Measurements from ENCODE around the gene PARD3.

Gene PARD3

GRCh38 chr10:34626158-34626880, 188.8 kb downstream of the PARD3 start:
- H3K27ac ChIP-seq, result peak overlapping the region; percentile 11; the same call in 1 of the 2 replicates
- TF ChIP-seq, protein P1, sequence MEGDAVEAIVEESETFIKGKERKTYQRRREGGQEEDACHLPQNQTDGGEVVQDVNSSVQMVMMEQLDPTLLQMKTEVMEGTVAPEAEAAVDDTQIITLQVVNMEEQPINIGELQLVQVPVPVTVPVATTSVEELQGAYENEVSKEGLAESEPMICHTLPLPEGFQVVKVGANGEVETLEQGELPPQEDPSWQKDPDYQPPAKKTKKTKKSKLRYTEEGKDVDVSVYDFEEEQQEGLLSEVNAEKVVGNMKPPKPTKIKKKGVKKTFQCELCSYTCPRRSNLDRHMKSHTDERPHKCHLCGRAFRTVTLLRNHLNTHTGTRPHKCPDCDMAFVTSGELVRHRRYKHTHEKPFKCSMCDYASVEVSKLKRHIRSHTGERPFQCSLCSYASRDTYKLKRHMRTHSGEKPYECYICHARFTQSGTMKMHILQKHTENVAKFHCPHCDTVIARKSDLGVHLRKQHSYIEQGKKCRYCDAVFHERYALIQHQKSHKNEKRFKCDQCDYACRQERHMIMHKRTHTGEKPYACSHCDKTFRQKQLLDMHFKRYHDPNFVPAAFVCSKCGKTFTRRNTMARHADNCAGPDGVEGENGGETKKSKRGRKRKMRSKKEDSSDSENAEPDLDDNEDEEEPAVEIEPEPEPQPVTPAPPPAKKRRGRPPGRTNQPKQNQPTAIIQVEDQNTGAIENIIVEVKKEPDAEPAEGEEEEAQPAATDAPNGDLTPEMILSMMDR (conservative IDR thresholded peaks at IDR 0.05), result no peak

- H3K27ac ChIP-seq, result no peak overlapping the region
Measured at GRCh38 chr10:34624323-34625153, 190.6 kb downstream of the PARD3 start.

GRCh38 chr10:34622945-34623344, 192.2 kb downstream of the PARD3 start:
- TF ChIP-seq, protein P1 (conservative IDR thresholded peaks at IDR 0.05), result no peak
- H3K27ac ChIP-seq, result no peak overlapping the region

More at GRCh38 chr10:34624323-34625153, 190.6 kb downstream of the PARD3 start:
- TF ChIP-seq, protein P1 (conservative IDR thresholded peaks at IDR 0.05), result no peak

DNA sequence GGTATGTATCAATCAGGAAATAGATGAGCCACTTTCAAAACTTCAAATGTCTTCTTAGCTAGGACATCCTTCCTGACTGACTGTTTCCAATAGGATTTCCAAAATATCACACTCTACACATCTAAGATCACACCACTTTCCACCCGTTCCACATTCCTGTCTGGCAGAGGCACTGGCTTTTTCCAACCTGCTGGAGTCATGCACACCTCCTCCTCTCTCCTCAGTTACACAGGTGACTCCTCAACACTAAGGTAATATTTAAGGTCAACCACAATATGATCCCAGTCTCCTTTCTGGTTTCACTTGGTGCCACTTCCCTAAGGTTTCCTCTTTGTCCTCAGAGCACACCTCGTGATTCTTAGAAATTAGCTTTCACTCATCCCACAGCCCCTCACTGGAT, 196.5 kb downstream of the PARD3 start:
- H3K27ac ChIP-seq, result no peak overlapping the region
- TF ChIP-seq, protein P1 (conservative IDR thresholded peaks at IDR 0.05), result no peak

- TF ChIP-seq, protein P1 (conservative IDR thresholded peaks at IDR 0.05), result no peak
- no peak overlapping the region for H3K27ac ChIP-seq
Measured at GRCh38 chr10:34615770-34616169, 199.3 kb downstream of the PARD3 start.

GRCh38 chr10:34613491-34613890, 201.6 kb downstream of the PARD3 start:
- TF ChIP-seq, protein P1 (conservative IDR thresholded peaks at IDR 0.05), result no peak
- H3K27ac ChIP-seq, result no peak overlapping the region

DNA sequence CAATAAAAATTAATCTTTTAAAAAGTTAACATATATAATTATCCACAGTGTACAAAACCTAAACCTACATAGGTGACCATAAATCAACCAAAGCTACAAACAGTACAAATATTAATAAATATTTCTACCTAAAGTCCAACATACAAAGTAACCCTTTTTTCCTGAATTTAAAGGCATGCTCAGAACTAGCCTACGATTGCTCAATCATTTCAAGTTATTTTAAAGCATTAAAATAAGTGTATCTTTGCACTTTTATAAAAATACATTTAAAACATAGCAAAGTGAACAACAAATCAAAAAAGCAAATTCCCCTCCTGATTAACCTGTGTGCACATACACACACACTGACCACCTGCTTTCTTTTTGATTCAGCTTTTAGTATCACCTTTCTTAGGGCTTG, 202.2 kb downstream of the PARD3 start:
- H3K27ac ChIP-seq, result no peak overlapping the region
- TF ChIP-seq, protein P1 (conservative IDR thresholded peaks at IDR 0.05), result no peak
